Esophagus mucosa (tissue), 1 donor: ENCODE measurements around the gene BCL2L2. TPM values are rescaled to one million over a fixed set of nuclear protein-coding genes. Genes with fewer than 3 reads are reported as not detected.

Experiments
- ATAC-seq: fragments of 200-7000 bp; cut with Tn5 transposase; one replicate; pipeline ENCODE4 v1.9.1; 2020
- total RNA-seq: library from RNA; stranded (reverse); gene quantifications from one replicate; pipeline ENCODE4 v1.2.4, GENCODE V29; 2023
- donor health status: DM: yes; HTN: yes; CAD: no.

Gene BCL2L2
- total RNA-seq, 1 donor from 2014 or later: 29.1 TPM

DNA sequence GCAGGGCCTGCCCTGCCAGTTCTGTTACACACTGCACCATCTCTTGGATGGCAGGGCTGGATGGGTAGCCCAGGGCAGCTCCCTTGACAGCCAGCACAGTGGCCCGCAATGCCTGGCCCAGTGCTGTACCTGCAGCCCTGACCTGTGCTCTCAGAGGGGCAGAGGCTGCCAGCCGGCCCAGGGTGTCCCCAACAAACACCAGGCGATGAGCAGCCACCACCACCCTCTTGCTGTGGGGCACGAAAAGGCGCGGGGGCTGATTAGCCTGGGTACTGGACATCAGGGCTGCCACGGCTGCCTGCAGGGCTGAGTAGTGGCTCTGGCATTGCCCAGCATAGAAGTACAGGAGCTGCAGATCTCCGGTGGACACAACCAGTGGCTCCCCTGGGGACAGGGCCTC lies 50.6 kb downstream of the BCL2L2 start:
- ATAC-seq: no peak

DNA sequence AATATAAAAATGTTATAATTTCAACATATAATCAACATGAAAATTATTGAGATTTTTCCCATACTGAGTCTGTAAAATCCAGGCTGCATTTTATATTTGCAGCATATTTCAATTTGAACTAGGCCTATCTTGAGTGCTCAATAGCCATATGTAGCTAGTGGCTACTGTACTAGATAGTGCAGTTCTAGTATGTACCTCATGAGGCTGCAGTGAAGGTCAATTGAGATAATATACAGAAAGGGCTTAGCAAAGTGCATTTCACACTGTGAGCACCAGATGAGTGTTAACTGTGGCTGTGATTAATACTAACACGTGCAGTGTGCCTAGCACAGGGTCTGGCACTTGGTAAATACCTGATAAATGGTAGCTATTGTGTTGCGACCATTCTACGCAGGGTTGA lies 51.4 kb downstream of the BCL2L2 start:
- ATAC-seq: no peak

DNA sequence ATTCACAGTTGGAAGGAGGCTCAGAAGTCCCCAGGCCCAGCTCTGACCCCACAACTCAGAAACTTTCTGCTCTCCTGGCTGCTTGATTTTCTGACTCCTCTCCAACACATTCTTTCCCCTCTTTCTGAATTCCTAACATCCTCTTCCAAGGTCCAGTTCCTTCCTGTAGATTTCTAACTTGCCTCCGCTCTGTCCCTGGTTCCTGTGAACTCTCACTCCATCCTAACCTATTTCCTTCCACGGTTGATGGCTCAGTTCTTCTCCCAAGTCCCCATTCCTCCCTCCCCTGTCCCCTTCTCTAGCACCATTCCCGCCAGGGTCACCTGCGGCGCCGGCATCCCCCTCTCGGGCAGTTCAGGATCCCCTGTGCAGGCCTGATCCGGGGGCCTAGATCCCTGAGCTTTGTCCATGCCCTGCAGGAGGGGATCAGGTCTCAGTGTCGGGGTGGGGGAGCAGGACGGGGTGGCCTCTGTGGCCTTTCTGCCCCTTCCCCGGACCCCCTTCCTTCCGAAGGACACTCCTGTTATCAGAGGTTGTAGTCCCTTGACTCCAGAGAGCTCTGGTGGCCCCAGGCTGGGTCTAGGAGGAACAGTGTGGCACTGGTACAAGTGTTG lies 52.0 kb downstream of the BCL2L2 start:
- ATAC-seq: no peak

DNA sequence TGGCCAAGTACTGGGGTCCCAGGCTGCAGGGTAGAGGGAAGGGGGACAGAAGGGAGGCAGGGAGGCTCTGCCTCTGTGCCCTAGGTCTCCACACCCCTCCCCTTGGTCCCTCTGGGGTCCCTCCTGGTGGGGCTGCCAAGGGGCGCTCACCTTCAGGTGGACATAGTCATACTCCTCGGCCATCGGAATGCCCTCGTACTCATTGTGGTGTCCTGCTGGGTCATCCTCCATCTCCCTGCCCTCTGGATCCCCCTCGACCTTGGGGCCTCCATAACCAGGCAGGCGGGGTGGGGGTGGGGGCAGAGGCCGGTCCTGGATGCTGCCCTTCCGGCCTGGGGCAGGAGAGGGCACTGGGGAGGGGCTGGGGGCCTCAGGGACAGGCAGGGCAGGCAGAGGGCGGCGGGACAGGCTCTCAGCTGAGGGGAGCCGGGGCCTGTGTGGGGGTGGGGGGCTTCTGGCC lies 52.6 kb downstream of the BCL2L2 start:
- no peak for ATAC-seq

DNA sequence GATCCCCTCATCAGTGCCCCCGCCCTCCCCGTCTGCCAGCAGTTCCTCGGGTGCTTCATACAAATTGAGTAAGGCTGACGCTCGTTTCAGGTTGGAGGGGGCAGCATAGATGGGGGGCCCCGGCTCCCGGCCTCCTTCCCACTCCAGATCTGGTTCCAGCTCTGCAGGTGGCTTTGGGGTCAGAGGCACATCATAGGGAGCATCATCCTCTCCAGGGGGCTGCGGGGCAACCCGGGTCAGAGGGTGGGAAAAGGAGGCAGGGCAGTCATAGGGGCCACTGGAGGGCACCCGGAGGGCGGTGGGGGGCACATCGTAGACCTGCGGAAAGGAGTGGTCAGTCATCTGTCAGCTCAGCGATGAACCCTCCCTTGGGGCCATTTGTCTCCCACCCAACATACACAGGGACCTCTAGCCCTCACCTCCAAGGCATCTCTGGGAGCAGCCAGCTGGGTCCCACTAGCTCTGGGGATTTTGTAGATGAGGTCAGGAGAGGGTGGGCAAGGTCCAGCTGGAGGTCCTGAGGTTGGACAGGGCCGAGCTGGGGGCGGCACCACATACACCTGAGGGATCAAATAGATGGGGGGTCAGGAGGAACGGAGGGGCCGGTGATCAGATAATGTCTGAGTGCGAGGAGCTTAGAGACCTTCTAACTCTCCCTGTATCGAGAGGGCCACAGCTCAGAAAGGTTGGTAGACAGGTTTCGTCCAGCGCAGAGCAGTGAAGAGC lies 53.3 kb downstream of the BCL2L2 start:
- no peak for ATAC-seq

DNA sequence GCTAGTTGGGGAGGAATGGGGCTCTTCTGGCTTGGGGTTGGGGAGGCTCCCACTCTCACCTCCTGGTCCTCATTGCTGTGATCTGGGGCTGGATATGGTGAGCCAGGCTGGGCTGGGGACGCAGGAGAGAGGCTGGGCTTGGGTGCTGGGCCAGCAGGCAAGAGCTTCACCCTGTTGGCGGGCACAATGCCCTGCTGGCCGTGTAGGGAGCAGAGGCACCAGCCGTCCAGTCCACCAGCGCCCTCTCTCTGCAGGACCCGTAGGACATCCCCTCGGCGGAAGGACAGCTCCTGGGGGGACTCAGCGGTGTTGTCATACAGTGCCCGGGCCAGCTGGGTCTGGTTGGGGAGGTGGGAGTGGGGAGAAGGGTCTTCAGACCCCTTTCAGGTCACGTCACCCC lies 53.9 kb downstream of the BCL2L2 start:
- ATAC-seq: no peak

DNA sequence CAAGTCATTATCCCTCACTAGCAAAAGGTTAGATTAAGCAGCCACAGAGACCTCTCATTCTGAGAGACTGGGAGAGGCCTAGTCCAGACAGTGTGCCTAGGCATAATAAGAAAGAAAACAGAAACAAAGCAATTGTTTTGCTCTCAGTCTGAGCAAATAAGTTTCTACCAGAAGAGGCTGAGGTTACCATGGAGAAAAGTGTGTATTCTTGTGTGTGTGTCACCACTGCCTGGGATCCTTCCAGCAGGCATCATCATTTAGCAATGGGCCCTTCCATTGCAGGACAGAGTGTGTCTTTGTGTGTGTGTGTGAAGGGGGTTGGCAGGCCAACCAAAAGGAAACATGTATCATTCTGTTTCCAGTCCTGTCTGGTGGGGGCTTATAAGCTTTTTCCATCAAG lies 54.7 kb downstream of the BCL2L2 start:
- ATAC-seq: no peak

Other genes with a start within 250 kb of the BCL2L2 start
- 3.4 TPM for gene CDH24, start 249.3 kb upstream of the BCL2L2 start, total RNA-seq
- gene ACIN1, start 211.7 kb upstream of the BCL2L2 start, total RNA-seq: 82.5 TPM
- gene C14orf119, start 211.3 kb upstream of the BCL2L2 start, total RNA-seq: 34.7 TPM
- not detected for gene CIROP, start 201.8 kb upstream of the BCL2L2 start, total RNA-seq
- gene CEBPE, start 187.6 kb upstream of the BCL2L2 start, total RNA-seq: not detected
- 51.1 TPM for gene SLC7A8, start 123.2 kb upstream of the BCL2L2 start, total RNA-seq
- not detected for gene RNF212B, start 68.9 kb upstream of the BCL2L2 start, total RNA-seq
- 9.6 TPM for gene HOMEZ, start 20.7 kb upstream of the BCL2L2 start, total RNA-seq
- 5.1 TPM for gene PPP1R3E, start 4.0 kb upstream of the BCL2L2 start, total RNA-seq
- gene PABPN1, start 14.6 kb downstream of the BCL2L2 start, total RNA-seq: 77.7 TPM
- gene SLC22A17, start 46.1 kb downstream of the BCL2L2 start, total RNA-seq: 2.0 TPM
- gene EFS, start 58.3 kb downstream of the BCL2L2 start, total RNA-seq: 27.6 TPM
- not detected for gene IL25, start 66.0 kb downstream of the BCL2L2 start, total RNA-seq
- not detected for gene CMTM5, start 70.2 kb downstream of the BCL2L2 start, total RNA-seq
- not detected for gene MYH6, start 101.4 kb downstream of the BCL2L2 start, total RNA-seq
- 0.72 TPM for gene MYH7, start 128.8 kb downstream of the BCL2L2 start, total RNA-seq
- 20.4 TPM for gene NGDN, start 162.9 kb downstream of the BCL2L2 start, total RNA-seq
- 0.44 TPM for gene ZFHX2, start 244.9 kb downstream of the BCL2L2 start, total RNA-seq
- gene THTPA, start 249.4 kb downstream of the BCL2L2 start, total RNA-seq: 7.6 TPM